22Rv1 (cell line): ENCODE results near the gene JUND.

ENCODE experiments used
- H3K27ac ChIP-seq: fragments of 450-650 bp; 2 replicates; pipeline ENCODE4 v1.5.1; 2017
- CTCF ChIP-seq: fragments of 450-650 bp; IDR thresholded peaks from 2 replicates; pipeline ENCODE4 v1.5.1; 2017; ENCODE audit warnings: mild to moderate bottlenecking
- ZFX ChIP-seq: fragments of 450-650 bp; IDR thresholded peaks from 2 replicates; pipeline ENCODE4 v1.6.1; 2017; ENCODE audit warnings: antibody characterized with exemption, borderline replicate concordance

The JUND gene

DNA sequence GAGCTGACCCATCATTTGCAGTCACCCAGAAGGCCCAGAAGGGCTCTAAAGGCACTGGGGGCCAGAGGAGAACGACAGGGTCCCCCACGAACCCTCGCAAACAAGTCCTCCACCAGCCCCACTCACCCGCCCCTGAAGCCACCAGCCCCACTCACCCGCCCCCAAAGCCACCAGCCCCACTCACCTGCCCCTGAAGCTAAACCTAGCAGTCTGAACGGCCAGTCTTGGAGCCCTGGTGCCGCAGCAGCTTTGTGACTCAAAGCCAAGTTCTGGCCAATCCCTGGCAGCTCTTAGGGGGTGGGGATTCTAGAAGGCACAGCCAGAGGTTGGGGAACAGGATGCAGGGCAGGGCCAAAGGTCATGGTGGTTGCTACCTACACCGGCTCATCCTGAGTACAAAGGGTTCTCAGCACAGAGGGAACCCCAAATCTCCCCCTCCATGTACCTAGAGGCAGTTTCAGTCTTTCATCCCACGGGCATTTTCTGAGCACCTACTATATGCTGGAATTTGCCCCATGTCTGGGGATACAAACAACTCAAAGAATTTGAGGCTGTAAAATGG, 7.1 kb downstream of the JUND start, which contains the start of gene IQCN:
IQCN (minus strand) TSS at position 234 of the 562 bp plus-strand sequence. CDS start 4,974 bp downstream, outside the sequence.
- TF ChIP-seq ZFX (no peak), CTCF (no peak)
- peak within 1 kb of the TSS; percentile 53 for H3K27ac ChIP-seq

DNA sequence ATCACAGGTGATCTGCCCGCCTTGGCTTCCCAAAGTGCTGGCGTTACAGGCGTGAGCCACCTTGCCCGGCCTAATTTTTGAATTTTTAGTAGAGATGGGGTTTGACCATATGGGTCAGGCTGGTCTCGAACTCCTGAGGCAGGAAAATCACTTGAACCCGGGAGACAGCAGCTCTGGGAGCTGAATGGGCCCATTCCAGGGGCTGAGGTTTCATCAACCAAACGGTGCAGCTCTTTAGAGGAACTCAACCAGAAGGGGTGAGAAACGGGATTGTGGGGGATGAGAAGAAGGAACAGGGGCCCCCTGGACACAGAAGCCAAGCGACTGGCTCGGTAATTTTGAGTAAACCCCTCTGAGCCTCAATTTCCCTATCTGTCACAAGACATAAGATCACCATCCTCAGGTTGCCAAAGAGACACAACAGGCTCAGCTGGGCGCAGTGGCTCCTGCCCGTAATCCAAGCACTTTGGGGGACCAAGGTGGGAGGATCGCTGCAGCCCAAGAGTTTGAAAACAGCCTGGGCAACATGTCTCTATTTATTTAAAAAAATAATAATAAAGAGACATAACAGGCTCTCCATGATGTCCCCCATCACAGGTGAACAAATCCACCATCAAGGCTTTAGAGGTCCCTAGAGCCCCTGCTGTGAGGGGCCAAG, 7.7 kb downstream of the JUND start:
- TF ChIP-seq CTCF: no peak
- no peak for TF ChIP-seq ZFX

DNA sequence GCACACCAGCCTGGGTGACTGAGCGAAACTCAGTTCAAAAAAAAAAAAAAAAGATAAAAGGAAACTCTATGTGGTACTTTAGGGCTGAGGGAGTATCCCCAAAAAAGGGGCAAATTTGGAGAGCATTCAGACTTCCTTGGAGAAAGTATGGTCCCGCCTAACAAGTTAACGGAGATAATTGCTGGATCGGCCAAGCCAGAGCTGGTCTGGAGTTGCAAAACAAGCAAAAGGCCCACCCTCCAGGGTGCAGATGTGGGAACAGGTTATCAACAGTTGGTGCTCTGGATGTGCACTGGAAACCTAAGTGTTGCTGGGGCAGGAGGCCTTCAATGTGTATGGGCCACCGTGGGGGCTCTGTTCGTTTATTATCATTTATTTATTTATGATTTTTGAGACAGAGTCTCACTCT, 10.0 kb downstream of the JUND start:
- H3K27ac ChIP-seq: no peak overlapping the region

More for the DNA sequence above, 7.7 kb downstream of the JUND start:
- H3K27ac ChIP-seq: no peak overlapping the region

GRCh38 chr19:18270326-18270725, 11.1 kb downstream of the JUND start:
- H3K27ac ChIP-seq: no peak overlapping the region
- TF ChIP-seq ZFX: no peak
- no peak for TF ChIP-seq CTCF

More for the DNA sequence above, 10.0 kb downstream of the JUND start:
- TF ChIP-seq CTCF: no peak
- TF ChIP-seq ZFX: no peak

DNA sequence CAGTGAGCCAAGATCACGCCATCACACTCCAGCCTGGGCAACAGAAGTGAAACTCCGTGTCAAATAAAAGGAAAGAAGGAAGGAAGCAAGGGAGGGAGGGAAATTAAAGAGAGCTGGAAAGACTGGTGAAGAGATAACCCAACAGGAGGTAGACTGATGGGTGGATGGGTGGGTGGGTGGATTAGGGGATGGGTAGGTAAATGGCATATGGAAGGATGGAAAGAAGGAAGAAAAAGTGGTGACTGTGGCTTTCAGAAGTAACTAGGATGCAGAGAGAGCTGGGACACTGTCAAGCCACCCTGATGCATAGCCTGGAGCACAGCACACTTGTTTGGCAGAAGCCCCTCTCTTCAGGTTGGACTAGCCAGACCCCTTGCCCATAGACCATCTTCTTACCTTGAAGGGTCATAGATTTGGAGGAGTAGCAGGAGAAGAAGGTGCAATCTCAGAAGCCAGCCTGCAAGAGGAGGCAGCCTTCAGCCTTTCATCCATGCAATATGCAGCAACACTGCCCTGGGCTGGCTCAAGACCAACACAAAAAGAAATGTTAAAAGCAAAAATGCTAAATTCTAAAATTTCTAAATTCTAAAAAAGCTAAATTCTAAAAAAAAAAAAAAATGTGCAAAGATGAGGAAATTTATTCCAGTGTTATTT, 12.2 kb downstream of the JUND start:
- TF ChIP-seq ZFX: no peak
- no peak for TF ChIP-seq CTCF

GRCh38 chr19:18266771-18267686, 14.4 kb downstream of the JUND start:
- H3K27ac ChIP-seq: no peak overlapping the region
- TF ChIP-seq CTCF: no peak
- no peak for TF ChIP-seq ZFX

More for the DNA sequence above, 12.2 kb downstream of the JUND start:
- no peak overlapping the region for H3K27ac ChIP-seq
